ENCODE results near the gene SPECC1.
"Not testable (repeated sequence)": the region's sequence is repeated elsewhere in the genome, so short reads cannot be mapped to it uniquely, and the experiment has no call there.

Gene SPECC1

GRCh38 chr17:20313306-20313705 is 304.1 kb downstream of the SPECC1 start:
- no peak for TF ChIP-seq CTCF (IDR thresholded peaks at IDR 0.05; ENCODE audit: low read depth, low read length)
- no peak for DNase-seq (ENCODE audit: extremely low read depth, low read depth)

GRCh38 chr17:20313891-20314290 is 304.7 kb downstream of the SPECC1 start:
- no peak for TF ChIP-seq CTCF (IDR thresholded peaks at IDR 0.05; ENCODE audit: low read depth, low read length)
- DNase-seq (ENCODE audit: extremely low read depth, low read depth), result no peak

GRCh38 chr17:20314834-20315233 is 305.7 kb downstream of the SPECC1 start:
- DNase-seq (ENCODE audit: extremely low read depth, low read depth), result no peak
- no peak for TF ChIP-seq CTCF (IDR thresholded peaks at IDR 0.05; ENCODE audit: low read depth, low read length)

- no peak for TF ChIP-seq CTCF (IDR thresholded peaks at IDR 0.05; ENCODE audit: low read depth, low read length)
- DNase-seq (ENCODE audit: extremely low read depth, low read depth), result no peak
Measured at GRCh38 chr17:20315311-20315710, 306.2 kb downstream of the SPECC1 start.

GRCh38 chr17:20315821-20316220 is 306.7 kb downstream of the SPECC1 start:
- TF ChIP-seq CTCF (IDR thresholded peaks at IDR 0.05; ENCODE audit: low read depth, low read length), result no peak
- no peak for DNase-seq (ENCODE audit: extremely low read depth, low read depth)

GRCh38 chr17:20320535-20321229 is 311.5 kb downstream of the SPECC1 start:
- TF ChIP-seq CTCF (IDR thresholded peaks at IDR 0.05; ENCODE audit: low read depth, low read length), result peak; percentile 63
- DNase-seq (ENCODE audit: extremely low read depth, low read depth), result not testable (repeated sequence)

- not testable (repeated sequence) for DNase-seq (ENCODE audit: extremely low read depth, low read depth)
Measured at GRCh38 chr17:20321357-20321756, 312.2 kb downstream of the SPECC1 start.

- not testable (repeated sequence) for DNase-seq (ENCODE audit: extremely low read depth, low read depth)
Measured at GRCh38 chr17:20327739-20328138, 318.6 kb downstream of the SPECC1 start.

- not testable (repeated sequence) for DNase-seq (ENCODE audit: extremely low read depth, low read depth)
Measured at GRCh38 chr17:20351405-20351804, 342.2 kb downstream of the SPECC1 start.

GRCh38 chr17:20352567-20352966 is 343.4 kb downstream of the SPECC1 start:
- not testable (repeated sequence) for DNase-seq (ENCODE audit: extremely low read depth, low read depth)

GRCh38 chr17:20363846-20364245 is 354.7 kb downstream of the SPECC1 start:
- not testable (repeated sequence) for DNase-seq (ENCODE audit: extremely low read depth, low read depth)

Measured in AG09319 (cell line).